HG03469 (cell line): ENCODE measurements around the gene AXDND1.
"Not testable (repeated sequence)": the region's sequence is repeated elsewhere in the genome, so short reads cannot be mapped to it uniquely, and the experiment has no call there.

ENCODE experiments used
- ATAC-seq: cut with Tn5 transposase; IDR thresholded peaks from one replicate; pipeline ENCODE4 v1.9.1; 2021; ENCODE audit warnings: mild to moderate bottlenecking, moderate library complexity, moderate number of reproducible peaks; ENCODE audit not compliant: unreplicated experiment

Gene AXDND1

GRCh38 chr1:179361631-179362030, 4.1 kb upstream of the AXDND1 start:
- not testable (repeated sequence) for ATAC-seq

- ATAC-seq, result no peak
Observed at GRCh38 chr1:179366093-179366800, 476 bp downstream of the AXDND1 start.

- no peak for ATAC-seq
Observed at GRCh38 chr1:179369751-179370341, 4.1 kb downstream of the AXDND1 start.

GRCh38 chr1:179372160-179372559, 6.4 kb downstream of the AXDND1 start:
- no peak for ATAC-seq

GRCh38 chr1:179376223-179376622, 10.5 kb downstream of the AXDND1 start:
- no peak for ATAC-seq

- no peak for ATAC-seq
Observed at GRCh38 chr1:179380299-179380698, 14.5 kb downstream of the AXDND1 start.

- no peak for ATAC-seq
Observed at GRCh38 chr1:179384027-179384426, 18.3 kb downstream of the AXDND1 start.

GRCh38 chr1:179385510-179385909, 19.7 kb downstream of the AXDND1 start:
- no peak for ATAC-seq

GRCh38 chr1:179393721-179394120, 27.9 kb downstream of the AXDND1 start:
- no peak for ATAC-seq

- not testable (repeated sequence) for ATAC-seq
Observed at GRCh38 chr1:179399399-179399798, 33.6 kb downstream of the AXDND1 start.

- ATAC-seq, result not testable (repeated sequence)
Observed at GRCh38 chr1:179417760-179418159, 52.0 kb downstream of the AXDND1 start.

- ATAC-seq, result not testable (repeated sequence)
Observed at GRCh38 chr1:179418706-179419105, 52.9 kb downstream of the AXDND1 start.

- no peak for ATAC-seq
Observed at GRCh38 chr1:179424610-179425009, 58.8 kb downstream of the AXDND1 start.

GRCh38 chr1:179425186-179425585, 59.4 kb downstream of the AXDND1 start:
- no peak for ATAC-seq

- ATAC-seq, result no peak
Observed at GRCh38 chr1:179437171-179437570, 71.4 kb downstream of the AXDND1 start.

GRCh38 chr1:179439646-179440045, 73.9 kb downstream of the AXDND1 start:
- ATAC-seq, result not testable (repeated sequence)

- ATAC-seq, result not testable (repeated sequence)
Observed at GRCh38 chr1:179440301-179440700, 74.5 kb downstream of the AXDND1 start.

- no peak for ATAC-seq
Observed at GRCh38 chr1:179440971-179441370, 75.2 kb downstream of the AXDND1 start.

GRCh38 chr1:179441501-179441900, 75.7 kb downstream of the AXDND1 start:
- no peak for ATAC-seq

GRCh38 chr1:179442846-179443245, 77.1 kb downstream of the AXDND1 start:
- ATAC-seq, result not testable (repeated sequence)

- ATAC-seq, result no peak
Observed at GRCh38 chr1:179445593-179445992, 79.8 kb downstream of the AXDND1 start.

GRCh38 chr1:179447489-179447888, 81.7 kb downstream of the AXDND1 start:
- no peak for ATAC-seq
